ENCODE data around the gene KIFAP3.

GRCh38 chr1:169999331-169999741 is 75.2 kb downstream of the KIFAP3 start:
- TF ChIP-seq CTCF (IDR thresholded peaks at IDR 0.05) (no peak), SIN3A (IDR thresholded peaks at IDR 0.05; ENCODE audit: borderline replicate concordance, insufficient read depth, low read depth, low read length) (no peak), POLR2AphosphoS5 (IDR thresholded peaks at IDR 0.05; ENCODE audit: low read depth, low read length) (no peak), TCF7L2 (IDR thresholded peaks at IDR 0.05; ENCODE audit: low read depth, low read length) (peak; percentile 67)
- TF ChIP-seq, protein P1, sequence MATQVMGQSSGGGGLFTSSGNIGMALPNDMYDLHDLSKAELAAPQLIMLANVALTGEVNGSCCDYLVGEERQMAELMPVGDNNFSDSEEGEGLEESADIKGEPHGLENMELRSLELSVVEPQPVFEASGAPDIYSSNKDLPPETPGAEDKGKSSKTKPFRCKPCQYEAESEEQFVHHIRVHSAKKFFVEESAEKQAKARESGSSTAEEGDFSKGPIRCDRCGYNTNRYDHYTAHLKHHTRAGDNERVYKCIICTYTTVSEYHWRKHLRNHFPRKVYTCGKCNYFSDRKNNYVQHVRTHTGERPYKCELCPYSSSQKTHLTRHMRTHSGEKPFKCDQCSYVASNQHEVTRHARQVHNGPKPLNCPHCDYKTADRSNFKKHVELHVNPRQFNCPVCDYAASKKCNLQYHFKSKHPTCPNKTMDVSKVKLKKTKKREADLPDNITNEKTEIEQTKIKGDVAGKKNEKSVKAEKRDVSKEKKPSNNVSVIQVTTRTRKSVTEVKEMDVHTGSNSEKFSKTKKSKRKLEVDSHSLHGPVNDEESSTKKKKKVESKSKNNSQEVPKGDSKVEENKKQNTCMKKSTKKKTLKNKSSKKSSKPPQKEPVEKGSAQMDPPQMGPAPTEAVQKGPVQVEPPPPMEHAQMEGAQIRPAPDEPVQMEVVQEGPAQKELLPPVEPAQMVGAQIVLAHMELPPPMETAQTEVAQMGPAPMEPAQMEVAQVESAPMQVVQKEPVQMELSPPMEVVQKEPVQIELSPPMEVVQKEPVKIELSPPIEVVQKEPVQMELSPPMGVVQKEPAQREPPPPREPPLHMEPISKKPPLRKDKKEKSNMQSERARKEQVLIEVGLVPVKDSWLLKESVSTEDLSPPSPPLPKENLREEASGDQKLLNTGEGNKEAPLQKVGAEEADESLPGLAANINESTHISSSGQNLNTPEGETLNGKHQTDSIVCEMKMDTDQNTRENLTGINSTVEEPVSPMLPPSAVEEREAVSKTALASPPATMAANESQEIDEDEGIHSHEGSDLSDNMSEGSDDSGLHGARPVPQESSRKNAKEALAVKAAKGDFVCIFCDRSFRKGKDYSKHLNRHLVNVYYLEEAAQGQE (IDR thresholded peaks at IDR 0.05; ENCODE audit: insufficient read depth in 1 of 2, low read depth in 2 of 2, low read length in 1 of 2): no peak
